ENCODE results near the gene HPS6. TPM values are rescaled to one million over a fixed set of nuclear protein-coding genes. Genes with fewer than 3 reads are reported as not detected.

HPS6 gene
- total and polyA plus RNA-seq, 9 of the 15 experiments (the other 6 are each of a cell fraction or from before 2014, with no cell fraction given), result 0.45 to 14.0 (median 4.5) TPM

DNA sequence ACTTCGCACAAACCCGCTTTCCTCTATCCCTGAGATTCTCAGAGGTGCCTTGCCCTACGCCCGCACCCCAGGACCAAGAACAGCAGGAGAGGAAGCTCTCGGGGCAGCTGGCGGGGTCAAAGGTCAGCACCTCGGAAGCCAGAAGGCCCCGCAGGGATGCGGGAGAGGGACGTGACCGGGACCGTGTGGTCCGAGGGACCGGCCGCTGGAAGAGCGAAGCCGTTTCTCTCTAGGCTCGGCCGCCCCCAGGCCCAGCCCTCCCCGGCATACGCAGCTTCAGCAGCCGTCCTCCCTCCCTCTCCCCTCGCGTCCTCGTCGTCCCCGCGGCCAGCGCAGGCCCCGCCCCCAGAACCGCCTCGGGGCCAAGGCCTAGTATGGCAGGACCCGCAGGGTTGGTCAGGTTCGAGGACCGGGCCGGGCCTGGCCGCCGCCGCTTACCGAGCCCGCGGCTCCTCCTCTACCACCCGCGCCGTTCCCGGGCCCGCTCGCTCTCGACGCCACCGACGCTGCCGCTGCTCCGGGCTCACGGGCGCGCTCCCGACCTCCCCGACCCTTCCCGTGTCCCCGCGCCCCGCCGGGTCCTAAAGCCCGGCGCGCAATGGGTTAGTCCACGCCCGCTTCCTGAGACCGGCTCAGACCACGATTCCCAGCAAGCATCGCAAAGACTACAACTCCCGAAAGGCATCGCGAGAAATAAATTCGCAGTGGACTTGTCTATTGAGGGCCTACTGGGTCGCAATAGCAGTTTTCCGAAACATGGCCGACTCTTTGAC, 9.3 kb upstream of the HPS6 start, which contains the start of gene ARMH3 (continued):
- no peak for TF ChIP-seq SRSF1 (IDR thresholded peaks at IDR 0.05; ENCODE audit: low read depth, low read length)
- peak; percentile 65 for TF ChIP-seq PHF20 (IDR thresholded peaks at IDR 0.05; ENCODE audit: partially characterized antibody)
- TF ChIP-seq ARID3A (IDR thresholded peaks at IDR 0.05; ENCODE audit: borderline replicate concordance, low read depth, low read length), result peak; percentile 66; the same call in 1 of the 2 replicates
- TF ChIP-seq, protein P1, sequence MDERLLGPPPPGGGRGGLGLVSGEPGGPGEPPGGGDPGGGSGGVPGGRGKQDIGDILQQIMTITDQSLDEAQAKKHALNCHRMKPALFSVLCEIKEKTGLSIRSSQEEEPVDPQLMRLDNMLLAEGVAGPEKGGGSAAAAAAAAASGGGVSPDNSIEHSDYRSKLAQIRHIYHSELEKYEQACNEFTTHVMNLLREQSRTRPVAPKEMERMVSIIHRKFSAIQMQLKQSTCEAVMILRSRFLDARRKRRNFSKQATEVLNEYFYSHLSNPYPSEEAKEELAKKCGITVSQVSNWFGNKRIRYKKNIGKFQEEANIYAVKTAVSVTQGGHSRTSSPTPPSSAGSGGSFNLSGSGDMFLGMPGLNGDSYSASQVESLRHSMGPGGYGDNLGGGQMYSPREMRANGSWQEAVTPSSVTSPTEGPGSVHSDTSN (CRISPR knock-in tag; IDR thresholded peaks at IDR 0.05; ENCODE audit: low read depth), result no peak
- TF ChIP-seq, protein P1 (tag; conservative IDR thresholded peaks at IDR 0.05; ENCODE audit: low read depth), result no peak
- peak; percentile 63; the same call in 1 of the 2 replicates for TF ChIP-seq HMGXB4 (CRISPR knock-in tag; IDR thresholded peaks at IDR 0.05)
- TF ChIP-seq, protein P2, sequence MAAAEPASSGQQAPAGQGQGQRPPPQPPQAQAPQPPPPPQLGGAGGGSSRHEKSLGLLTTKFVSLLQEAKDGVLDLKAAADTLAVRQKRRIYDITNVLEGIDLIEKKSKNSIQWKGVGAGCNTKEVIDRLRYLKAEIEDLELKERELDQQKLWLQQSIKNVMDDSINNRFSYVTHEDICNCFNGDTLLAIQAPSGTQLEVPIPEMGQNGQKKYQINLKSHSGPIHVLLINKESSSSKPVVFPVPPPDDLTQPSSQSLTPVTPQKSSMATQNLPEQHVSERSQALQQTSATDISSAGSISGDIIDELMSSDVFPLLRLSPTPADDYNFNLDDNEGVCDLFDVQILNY (CRISPR knock-in tag; IDR thresholded peaks at IDR 0.05), result 0 out of 2 replicates have a peak, but pooled peaks have one; percentile 33
- peak; percentile 76 for TF ChIP-seq FIP1L1 (IDR thresholded peaks at IDR 0.05; ENCODE audit: low read depth, low read length, poor library complexity, severe bottlenecking)
- no peak for TF ChIP-seq RBM15 (IDR thresholded peaks at IDR 0.05; ENCODE audit: insufficient read depth, low read length)
- peak; percentile 63 for TF ChIP-seq PML (IDR thresholded peaks at IDR 0.05; ENCODE audit: low read length)
- no peak for TF ChIP-seq NBN (IDR thresholded peaks at IDR 0.05; ENCODE audit: low read depth)
- no peak for TF ChIP-seq LARP7 (IDR thresholded peaks at IDR 0.05)
- TF ChIP-seq ZNF263 (CRISPR knock-in tag; IDR thresholded peaks at IDR 0.05; ENCODE audit: borderline replicate concordance), result peak; percentile 94
- TF ChIP-seq CREM (IDR thresholded peaks at IDR 0.05; ENCODE audit: low read depth), result peak; percentile 84
- TF ChIP-seq ZNF655 (CRISPR knock-in tag; IDR thresholded peaks at IDR 0.05), result no peak
- TF ChIP-seq ATF1 (CRISPR knock-in tag; IDR thresholded peaks at IDR 0.05), result no peak
- peak; percentile 86 for TF ChIP-seq ATF1 (tag; IDR thresholded peaks at IDR 0.05)
- TF ChIP-seq HMG20A (CRISPR knock-in tag; conservative IDR thresholded peaks at IDR 0.05), result no peak
- peak; percentile 93; the same call in 1 of the 2 replicates for TF ChIP-seq TOE1 (IDR thresholded peaks at IDR 0.05; ENCODE audit: borderline replicate concordance)
- TF ChIP-seq TOE1 (CRISPR knock-in tag; IDR thresholded peaks at IDR 0.05; ENCODE audit: borderline replicate concordance, low read depth), result no peak

Measured in K562 (cell line).